ENCODE results near the gene CACUL1. TPM values are rescaled to one million over a fixed set of nuclear protein-coding genes. Genes with fewer than 3 reads are reported as not detected.

Gene CACUL1
- total and polyA plus RNA-seq, 2 of the 13 experiments (the other 11 are each of a cell fraction or from before 2014, with no cell fraction given) = 14.2 to 31.0 TPM

DNA sequence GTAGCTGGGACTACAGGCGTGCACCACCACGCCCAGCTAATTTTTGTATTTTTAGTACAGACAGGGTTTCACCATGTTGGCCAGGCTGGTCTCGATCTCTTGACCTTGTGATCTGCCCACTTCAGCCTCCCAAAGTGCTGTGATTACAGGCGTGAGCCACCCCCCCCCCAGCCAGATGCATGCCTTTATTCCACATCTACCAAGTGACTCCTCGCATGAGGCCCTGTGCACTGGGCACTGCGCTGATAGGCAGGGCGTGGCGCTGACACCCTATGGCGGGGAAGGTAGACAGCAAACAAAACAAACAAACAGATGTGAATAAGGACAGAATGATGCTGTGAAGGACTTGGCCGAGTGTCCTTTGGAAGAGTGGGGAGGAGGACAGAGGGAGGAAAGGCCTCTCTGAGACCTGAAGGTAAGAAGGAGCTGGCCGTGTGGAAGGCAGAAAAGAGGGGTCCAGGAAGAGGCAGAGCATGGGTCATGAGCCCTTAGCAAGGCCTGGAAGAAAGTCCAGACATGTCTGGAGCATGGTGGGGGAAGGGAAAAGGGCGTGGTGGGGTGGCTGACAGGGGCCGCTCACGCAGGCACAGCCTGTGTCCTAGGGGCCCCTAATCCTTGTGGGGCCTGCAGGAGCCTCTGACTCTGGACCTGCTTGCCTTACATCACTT, 47.5 kb upstream of the CACUL1 start (continued):
- TF ChIP-seq FOSL1 (CRISPR knock-in tag; IDR thresholded peaks at IDR 0.05; ENCODE audit: borderline replicate concordance) = no peak
- TF ChIP-seq, protein P1, sequence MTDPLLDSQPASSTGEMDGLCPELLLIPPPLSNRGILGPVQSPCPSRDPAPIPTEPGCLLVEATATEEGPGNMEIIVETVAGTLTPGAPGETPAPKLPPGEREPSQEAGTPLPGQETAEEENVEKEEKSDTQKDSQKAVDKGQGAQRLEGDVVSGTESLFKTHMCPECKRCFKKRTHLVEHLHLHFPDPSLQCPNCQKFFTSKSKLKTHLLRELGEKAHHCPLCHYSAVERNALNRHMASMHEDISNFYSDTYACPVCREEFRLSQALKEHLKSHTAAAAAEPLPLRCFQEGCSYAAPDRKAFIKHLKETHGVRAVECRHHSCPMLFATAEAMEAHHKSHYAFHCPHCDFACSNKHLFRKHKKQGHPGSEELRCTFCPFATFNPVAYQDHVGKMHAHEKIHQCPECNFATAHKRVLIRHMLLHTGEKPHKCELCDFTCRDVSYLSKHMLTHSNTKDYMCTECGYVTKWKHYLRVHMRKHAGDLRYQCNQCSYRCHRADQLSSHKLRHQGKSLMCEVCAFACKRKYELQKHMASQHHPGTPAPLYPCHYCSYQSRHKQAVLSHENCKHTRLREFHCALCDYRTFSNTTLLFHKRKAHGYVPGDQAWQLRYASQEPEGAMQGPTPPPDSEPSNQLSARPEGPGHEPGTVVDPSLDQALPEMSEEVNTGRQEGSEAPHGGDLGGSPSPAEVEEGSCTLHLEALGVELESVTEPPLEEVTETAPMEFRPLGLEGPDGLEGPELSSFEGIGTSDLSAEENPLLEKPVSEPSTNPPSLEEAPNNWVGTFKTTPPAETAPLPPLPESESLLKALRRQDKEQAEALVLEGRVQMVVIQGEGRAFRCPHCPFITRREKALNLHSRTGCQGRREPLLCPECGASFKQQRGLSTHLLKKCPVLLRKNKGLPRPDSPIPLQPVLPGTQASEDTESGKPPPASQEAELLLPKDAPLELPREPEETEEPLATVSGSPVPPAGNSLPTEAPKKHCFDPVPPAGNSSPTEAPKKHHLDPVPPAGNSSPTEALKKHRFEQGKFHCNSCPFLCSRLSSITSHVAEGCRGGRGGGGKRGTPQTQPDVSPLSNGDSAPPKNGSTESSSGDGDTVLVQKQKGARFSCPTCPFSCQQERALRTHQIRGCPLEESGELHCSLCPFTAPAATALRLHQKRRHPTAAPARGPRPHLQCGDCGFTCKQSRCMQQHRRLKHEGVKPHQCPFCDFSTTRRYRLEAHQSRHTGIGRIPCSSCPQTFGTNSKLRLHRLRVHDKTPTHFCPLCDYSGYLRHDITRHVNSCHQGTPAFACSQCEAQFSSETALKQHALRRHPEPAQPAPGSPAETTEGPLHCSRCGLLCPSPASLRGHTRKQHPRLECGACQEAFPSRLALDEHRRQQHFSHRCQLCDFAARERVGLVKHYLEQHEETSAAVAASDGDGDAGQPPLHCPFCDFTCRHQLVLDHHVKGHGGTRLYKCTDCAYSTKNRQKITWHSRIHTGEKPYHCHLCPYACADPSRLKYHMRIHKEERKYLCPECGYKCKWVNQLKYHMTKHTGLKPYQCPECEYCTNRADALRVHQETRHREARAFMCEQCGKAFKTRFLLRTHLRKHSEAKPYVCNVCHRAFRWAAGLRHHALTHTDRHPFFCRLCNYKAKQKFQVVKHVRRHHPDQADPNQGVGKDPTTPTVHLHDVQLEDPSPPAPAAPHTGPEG (CRISPR knock-in tag; IDR thresholded peaks at IDR 0.05) = no peak

DNA sequence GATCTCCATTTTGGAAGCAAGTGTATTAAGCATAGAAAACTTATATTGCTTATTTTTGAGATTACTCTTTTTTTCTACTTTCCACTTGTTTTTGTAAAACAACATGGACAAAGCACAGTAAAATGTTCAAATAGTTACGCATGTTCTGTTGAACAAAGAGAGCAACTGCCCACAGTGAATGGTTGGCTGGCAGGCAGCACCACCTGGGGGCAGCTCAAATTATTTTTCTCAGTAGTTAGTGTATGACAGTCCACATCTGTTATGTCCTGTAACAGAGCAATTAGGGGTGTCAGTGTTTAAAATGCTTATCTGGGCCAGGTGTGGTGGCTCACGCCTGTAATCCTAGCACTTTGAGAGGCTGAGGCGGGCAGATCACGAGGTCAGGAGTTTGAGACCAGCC, 46.1 kb upstream of the CACUL1 start:
- Histone ChIP-seq H3K36me3 (replicated peaks in 1 of 2; ENCODE audit: control insufficient read depth in 1 of 2, insufficient read depth in 2 of 2, low read length in 2 of 2) (no peaks in the 10 kb centered on the region), H3K9me3 (ENCODE audit: low read length) (no peaks in the 10 kb centered on the region), H3K9ac (ENCODE audit: insufficient read depth, low read depth, low read length) (no peak overlapping the region), H3K27me3 (ENCODE audit: control insufficient read depth in 1 of 2, insufficient read depth in 2 of 2, low read length in 2 of 2) (0 out of 5 replicates have a peak, but pooled peaks cover 0 to 6% of the 10 kb centered on the region in 2 experiments), H3K4me3 (replicated peaks in 1 of 3; ENCODE audit: insufficient read depth in 1 of 3, low read depth in 2 of 3, low read length in 3 of 3) (no peak overlapping the region), H3K27ac (ENCODE audit: extremely low read length, insufficient read depth, low read length) (no peak overlapping the region), H3K79me2 (ENCODE audit: insufficient read depth, low read length) (no peaks in the 10 kb centered on the region), H3K4me1 (ENCODE audit: insufficient read depth, low read length) (no peaks in the 10 kb centered on the region), H3K4me2 (ENCODE audit: low read depth, low read length) (no peak overlapping the region), H2AFZ (ENCODE audit: low read length) (no peak overlapping the region), H4K20me1 (ENCODE audit: insufficient read depth, low read length) (no peaks in the 10 kb centered on the region)
- DNase-seq (ENCODE audit: low spot score) = peak; percentile 10
- TF ChIP-seq RAD21 (CRISPR knock-in tag; IDR thresholded peaks at IDR 0.05) = peak; percentile 45; the same call in 1 of the 2 replicates
- no peak for TF ChIP-seq PHF21A (CRISPR knock-in tag; IDR thresholded peaks at IDR 0.05)
- TF ChIP-seq, protein P2, sequence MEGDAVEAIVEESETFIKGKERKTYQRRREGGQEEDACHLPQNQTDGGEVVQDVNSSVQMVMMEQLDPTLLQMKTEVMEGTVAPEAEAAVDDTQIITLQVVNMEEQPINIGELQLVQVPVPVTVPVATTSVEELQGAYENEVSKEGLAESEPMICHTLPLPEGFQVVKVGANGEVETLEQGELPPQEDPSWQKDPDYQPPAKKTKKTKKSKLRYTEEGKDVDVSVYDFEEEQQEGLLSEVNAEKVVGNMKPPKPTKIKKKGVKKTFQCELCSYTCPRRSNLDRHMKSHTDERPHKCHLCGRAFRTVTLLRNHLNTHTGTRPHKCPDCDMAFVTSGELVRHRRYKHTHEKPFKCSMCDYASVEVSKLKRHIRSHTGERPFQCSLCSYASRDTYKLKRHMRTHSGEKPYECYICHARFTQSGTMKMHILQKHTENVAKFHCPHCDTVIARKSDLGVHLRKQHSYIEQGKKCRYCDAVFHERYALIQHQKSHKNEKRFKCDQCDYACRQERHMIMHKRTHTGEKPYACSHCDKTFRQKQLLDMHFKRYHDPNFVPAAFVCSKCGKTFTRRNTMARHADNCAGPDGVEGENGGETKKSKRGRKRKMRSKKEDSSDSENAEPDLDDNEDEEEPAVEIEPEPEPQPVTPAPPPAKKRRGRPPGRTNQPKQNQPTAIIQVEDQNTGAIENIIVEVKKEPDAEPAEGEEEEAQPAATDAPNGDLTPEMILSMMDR (CRISPR knock-in tag; IDR thresholded peaks at IDR 0.05) = peak; percentile 66
- peak; percentile 84 for TF ChIP-seq SMC3 (IDR thresholded peaks at IDR 0.05; ENCODE audit: low read length)
- no peak for TF ChIP-seq ZNF841 (CRISPR knock-in tag; IDR thresholded peaks at IDR 0.05; ENCODE audit: borderline replicate concordance)
- TF ChIP-seq STAG1 (CRISPR knock-in tag; IDR thresholded peaks at IDR 0.05) = peak; percentile 72
- BruUV-seq (replicated peaks) = no TSS peak
- ChIA-PET POLR2A (no interaction called here), CTCF (ENCODE audit: low intra/inter-chr PET ratio, low total read pairs) (interaction anchor here (1.2 to 1.8 kb wide), 2 partner anchors 79 to 232 kb away, joined by 3 to 7 read pairs; no protein-coding TSS in a partner anchor)
- peak; percentile 87 for ATAC-seq
- whole genome bisulfite sequencing (ENCODE audit: low lambda C conversion rate) = 8% methylated on average over 4 of the region's 4 CpGs
- in situ Hi-C loops (cut with HindIII; ENCODE audit: extremely low pct_ligation_motif_present, low pct_unique_long_range_greater_than_20kb) (loop anchor here (10.0 kb wide), 1 partner anchor 226 kb away; no protein-coding TSS in a partner anchor), intact Hi-C loops (cut with micrococcal nuclease; ENCODE audit: unreplicated experiment) (loop anchor here (1.0 kb wide), 1 partner anchor 233 kb away; no protein-coding TSS in a partner anchor)
- no peak for FAIRE-seq

Data from HepG2 (cell line).